Activated CD4-positive, alpha-beta memory T cell treated with anti-CD3 and anti-CD28 coated beads, Interleukin-2, amount 10 ng/mL, durations not matched to agents 7 days and 5 days (primary cell): ENCODE measurements around the gene ARHGAP26. TPM values are rescaled to one million over a fixed set of nuclear protein-coding genes. Genes with fewer than 3 reads are reported as not detected.

Source experiments
- CTCF ChIA-PET: fragments of 350-600 bp; sonication (Branson Sonifier 250); formaldehyde crosslinking; loops from one replicate; lab custom pipeline; 2021; ENCODE audit warnings: antibody characterized with exemption, inconsistent platforms; lab: Charles Lee
- POLR2A ChIA-PET: fragments of 350-600 bp; sonication (Branson Sonifier 250); formaldehyde crosslinking; loops from one replicate; lab custom pipeline; 2021; ENCODE audit warnings: antibody characterized with exemption; lab: Charles Lee
- DNase-seq: peaks from one replicate; pipeline ENCODE4 v3.0.0-alpha.2; 2020
- H3K27ac Mint-ChIP-seq: one replicate; pipeline ENCODE4 v1.8.0; 2021; ENCODE audit warnings: mild to moderate bottlenecking, mixed read lengths
- H3K27me3 Mint-ChIP-seq: one replicate; pipeline ENCODE4 v1.8.0; 2021; ENCODE audit warnings: mixed read lengths
- H3K36me3 Mint-ChIP-seq: one replicate; pipeline ENCODE4 v1.8.0; 2021; ENCODE audit warnings: low read depth, mixed read lengths
- H3K4me1 Mint-ChIP-seq: one replicate; pipeline ENCODE4 v1.8.0; 2021; ENCODE audit warnings: mixed read lengths
- H3K4me3 Mint-ChIP-seq: one replicate; pipeline ENCODE4 v1.8.0; 2021; ENCODE audit warnings: mild to moderate bottlenecking, mixed read lengths
- H3K9me3 Mint-ChIP-seq: one replicate; pipeline ENCODE4 v1.8.0; 2021; ENCODE audit warnings: mixed read lengths
- total RNA-seq, 2 experiments: library from RNA; stranded (reverse); gene quantifications; one replicate each; pipeline ENCODE4 v1.2.3, GENCODE V29; 2021

ARHGAP26 gene
- total RNA-seq, 2 experiments from 2014 or later = 14.8 to 17.1 TPM

- no peak for DNase-seq
- H3K36me3 Mint-ChIP-seq = peaks cover 8% of the 10 kb centered on the region
- CTCF ChIA-PET = no interaction called here
- no peak overlapping the region for H3K27ac Mint-ChIP-seq
- no peaks in the 10 kb centered on the region for H3K27me3 Mint-ChIP-seq
- peaks cover 4% of the 10 kb centered on the region for H3K4me1 Mint-ChIP-seq
- peaks cover 17% of the 10 kb centered on the region for H3K9me3 Mint-ChIP-seq
- no peak overlapping the region for H3K4me3 Mint-ChIP-seq
- POLR2A ChIA-PET = no interaction called here
These were observed 491.7 kb downstream of the ARHGAP26 start for GRCh38 chr5:143261748-143262392.

- Mint-ChIP-seq H3K27ac (no peak overlapping the region), H3K4me3 (no peak overlapping the region), H3K4me1 (peaks cover 4% of the 10 kb centered on the region), H3K9me3 (peaks cover 18% of the 10 kb centered on the region), H3K27me3 (no peaks in the 10 kb centered on the region), H3K36me3 (peaks cover 8% of the 10 kb centered on the region)
- POLR2A ChIA-PET = no interaction called here
- DNase-seq = no peak
- CTCF ChIA-PET = no interaction called here
These were observed 492.4 kb downstream of the ARHGAP26 start for GRCh38 chr5:143262393-143263174.

- H3K27me3 Mint-ChIP-seq = no peaks in the 10 kb centered on the region
- no peak overlapping the region for H3K27ac Mint-ChIP-seq
- ChIA-PET POLR2A (no interaction called here), CTCF (no interaction called here)
- H3K4me3 Mint-ChIP-seq = no peak overlapping the region
- peaks cover 8% of the 10 kb centered on the region for H3K36me3 Mint-ChIP-seq
- DNase-seq = no peak
- H3K4me1 Mint-ChIP-seq = peaks cover 4% of the 10 kb centered on the region
- H3K9me3 Mint-ChIP-seq = peaks cover 23% of the 10 kb centered on the region
These were observed 493.2 kb downstream of the ARHGAP26 start for GRCh38 chr5:143263272-143263810.

GRCh38 chr5:143265995-143266394, 495.8 kb downstream of the ARHGAP26 start:
- Mint-ChIP-seq H3K27me3 (no peaks in the 10 kb centered on the region), H3K4me3 (no peak overlapping the region), H3K36me3 (peaks cover 15% of the 10 kb centered on the region), H3K27ac (no peak overlapping the region), H3K4me1 (peaks cover 2% of the 10 kb centered on the region), H3K9me3 (peaks cover 30% of the 10 kb centered on the region)
- ChIA-PET CTCF (no interaction called here), POLR2A (no interaction called here)
- DNase-seq = no peak

- Mint-ChIP-seq H3K27ac (no peak overlapping the region), H3K36me3 (peaks cover 12% of the 10 kb centered on the region), H3K27me3 (no peaks in the 10 kb centered on the region), H3K9me3 (peaks cover 27% of the 10 kb centered on the region), H3K4me3 (no peak overlapping the region), H3K4me1 (peaks cover 2% of the 10 kb centered on the region)
- DNase-seq = no peak
- CTCF ChIA-PET = no interaction called here
- POLR2A ChIA-PET = no interaction called here
These were observed 497.0 kb downstream of the ARHGAP26 start for GRCh38 chr5:143267186-143267585.

- Mint-ChIP-seq H3K36me3 (peaks cover 12% of the 10 kb centered on the region), H3K9me3 (peaks cover 25% of the 10 kb centered on the region), H3K27ac (no peak overlapping the region), H3K4me1 (no peaks in the 10 kb centered on the region), H3K27me3 (no peaks in the 10 kb centered on the region), H3K4me3 (no peak overlapping the region)
- no peak for DNase-seq
- CTCF ChIA-PET = no interaction called here
- POLR2A ChIA-PET = no interaction called here
These were observed 498.2 kb downstream of the ARHGAP26 start for GRCh38 chr5:143268388-143268787.

GRCh38 chr5:143271431-143271830, 501.3 kb downstream of the ARHGAP26 start:
- H3K36me3 Mint-ChIP-seq = peaks cover 16% of the 10 kb centered on the region
- H3K4me1 Mint-ChIP-seq = no peaks in the 10 kb centered on the region
- CTCF ChIA-PET = no interaction called here
- H3K27me3 Mint-ChIP-seq = no peaks in the 10 kb centered on the region
- no peak for DNase-seq
- no peak overlapping the region for H3K4me3 Mint-ChIP-seq
- H3K27ac Mint-ChIP-seq = no peak overlapping the region
- H3K9me3 Mint-ChIP-seq = peaks cover 13% of the 10 kb centered on the region
- POLR2A ChIA-PET = no interaction called here

- Mint-ChIP-seq H3K27me3 (no peaks in the 10 kb centered on the region), H3K4me3 (no peak overlapping the region), H3K27ac (no peak overlapping the region), H3K4me1 (no peaks in the 10 kb centered on the region), H3K36me3 (peaks cover 22% of the 10 kb centered on the region), H3K9me3 (no peaks in the 10 kb centered on the region)
- CTCF ChIA-PET = no interaction called here
- no peak for DNase-seq
- POLR2A ChIA-PET = no interaction called here
These were observed 504.8 kb downstream of the ARHGAP26 start for GRCh38 chr5:143274952-143275351.

GRCh38 chr5:143275512-143276363, 505.6 kb downstream of the ARHGAP26 start:
- no peaks in the 10 kb centered on the region for H3K4me1 Mint-ChIP-seq

GRCh38 chr5:143277536-143277935, 507.4 kb downstream of the ARHGAP26 start:
- POLR2A ChIA-PET = no interaction called here
- Mint-ChIP-seq H3K36me3 (peaks cover 32% of the 10 kb centered on the region), H3K4me1 (no peaks in the 10 kb centered on the region), H3K4me3 (no peak overlapping the region), H3K27me3 (no peaks in the 10 kb centered on the region), H3K27ac (no peak overlapping the region), H3K9me3 (no peaks in the 10 kb centered on the region)
- no peak for DNase-seq
- CTCF ChIA-PET = no interaction called here

More at GRCh38 chr5:143275512-143276363, 505.6 kb downstream of the ARHGAP26 start:
- Mint-ChIP-seq H3K27ac (no peak overlapping the region), H3K36me3 (peaks cover 24% of the 10 kb centered on the region), H3K9me3 (no peaks in the 10 kb centered on the region), H3K4me3 (no peak overlapping the region), H3K27me3 (no peaks in the 10 kb centered on the region)
- POLR2A ChIA-PET = interaction anchor here (1.4 kb wide), 1 partner anchor 17 kb away, joined by 3 read pairs; no protein-coding TSS in a partner anchor
- CTCF ChIA-PET = no interaction called here
- DNase-seq = no peak
